ENCODE measurements around the gene HECW1. TPM values are rescaled to one million over a fixed set of nuclear protein-coding genes. Genes with fewer than 3 reads are reported as not detected.

The HECW1 gene
- total and polyA plus RNA-seq, 2 of the 8 experiments (the other 6 are each of a cell fraction or from before 2014, with no cell fraction given), result 2.9 to 12.7 TPM

DNA sequence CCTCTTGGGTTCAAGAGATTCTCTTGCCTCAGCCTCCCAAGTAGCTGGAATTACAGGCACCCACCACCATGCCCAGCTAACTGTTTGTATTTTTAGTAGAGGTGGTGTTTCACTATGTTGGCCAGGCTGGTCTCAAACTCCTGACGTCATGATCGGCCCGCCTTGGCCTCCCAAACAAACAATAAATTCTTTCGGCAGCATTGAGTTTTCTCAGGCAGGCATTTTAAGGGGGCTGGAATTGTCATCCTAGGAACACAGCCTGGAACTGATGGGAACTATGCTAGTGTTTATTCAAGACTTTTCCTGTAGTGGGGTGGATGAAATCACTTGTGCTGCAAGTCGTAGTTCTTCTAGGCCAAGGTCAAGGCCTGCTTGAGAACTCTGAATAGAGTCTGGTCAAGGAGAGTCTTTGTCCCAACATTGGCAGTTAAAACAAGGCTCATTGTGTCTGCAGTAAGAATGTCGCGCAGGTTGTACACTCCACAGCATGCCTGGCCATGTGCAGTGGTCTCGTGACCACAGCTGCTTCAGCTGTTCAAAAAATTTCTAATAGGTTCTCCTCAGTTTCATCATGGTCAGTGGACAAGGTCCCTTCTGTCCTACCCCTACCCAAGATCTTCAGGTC, 92.8 kb downstream of the HECW1 start:
- CTCF ChIA-PET (ENCODE audit: partially characterized antibody), result interaction anchor here (0.6 to 4.1 kb wide), 7 partner anchors 8 to 276 kb away, joined by 3 to 25 read pairs (median 3); no protein-coding TSS in a partner anchor
- no peak overlapping the region for H4K5ac ChIP-seq (ENCODE audit: insufficient read length, low read depth, low read length)
- no peak overlapping the region for H2BK120ac ChIP-seq (replicated peaks; ENCODE audit: low read depth, low read length)
- peaks cover 5 to 19% (median 14%) of the 10 kb centered on the region in 4 experiments for H3K4me1 ChIP-seq (replicated peaks in 1 of 4; ENCODE audit: control insufficient read depth in 3 of 4, insufficient read depth in 4 of 4, low read length in 3 of 4)
- no peak overlapping the region for H2BK20ac ChIP-seq (ENCODE audit: low read length)
- H3K56ac ChIP-seq (replicated peaks; ENCODE audit: insufficient read length, low read depth, low read length), result no peak overlapping the region
- no peak overlapping the region for H2AFZ ChIP-seq (ENCODE audit: low read length)
- no peak overlapping the region for H3K27ac ChIP-seq (ENCODE audit: low read depth, low read length)
- peak overlapping the region; percentile 72; the same call in 1 of the 2 replicates for H2BK12ac ChIP-seq (ENCODE audit: low read depth, low read length)
- 0 out of 2 replicates have a peak overlapping the region, but pooled peaks have one; percentile 73 for H2BK15ac ChIP-seq (ENCODE audit: low read length)
- no peaks in the 10 kb centered on the region for H3K79me2 ChIP-seq (ENCODE audit: control insufficient read depth in 1 of 2, insufficient read depth in 2 of 2, low read length in 2 of 2)
- H3K23ac ChIP-seq (ENCODE audit: insufficient read length), result no peak overlapping the region
- no peaks in the 10 kb centered on the region for H3K9me3 ChIP-seq (ENCODE audit: insufficient read depth in 2 of 2, low read depth in 1 of 2, low read length in 1 of 2)
- no peak overlapping the region for H4K91ac ChIP-seq (replicated peaks; ENCODE audit: insufficient read length, low read length)
- no peak overlapping the region for H4K8ac ChIP-seq (ENCODE audit: extremely low read depth, insufficient read depth, low read length)
- H3K18ac ChIP-seq (ENCODE audit: extremely low read depth, low read length), result peak overlapping the region; percentile 53; the same call in 1 of the 2 replicates
- H4K20me1 ChIP-seq (replicated peaks in 1 of 2; ENCODE audit: control insufficient read depth in 1 of 2, insufficient read depth in 2 of 2, low read length in 2 of 2), result no peaks in the 10 kb centered on the region
- peak overlapping the region; percentile 58; the same call in 1 of the 2 replicates for H2AK5ac ChIP-seq (ENCODE audit: low read depth, low read length)
- H3K4me2 ChIP-seq (ENCODE audit: insufficient read depth in 1 of 2, low read depth in 2 of 2, low read length in 2 of 2), result no peak overlapping the region
- no peak overlapping the region for H2BK5ac ChIP-seq (ENCODE audit: low read depth, low read length)
- DNase-seq (ENCODE audit: low read depth in 1 of 2, low spot score in 2 of 2) (no peak), FAIRE-seq (no peak)
- H3K9ac ChIP-seq (replicated peaks in 1 of 4; ENCODE audit: extremely low read depth in 1 of 4, low read depth in 3 of 4, low read length in 3 of 4), result no peak overlapping the region
- H3K14ac ChIP-seq (ENCODE audit: insufficient read length), result no peak overlapping the region
- no peaks in the 10 kb centered on the region for H3K79me1 ChIP-seq (ENCODE audit: low read depth, low read length)
- H3K4me3 ChIP-seq (ENCODE audit: extremely low read depth in 1 of 4, insufficient read depth in 2 of 4, low read depth in 3 of 4, low read length in 4 of 4), result no peak overlapping the region
- no peaks in the 10 kb centered on the region for H3K27me3 ChIP-seq (replicated peaks in 1 of 4; ENCODE audit: control insufficient read depth in 3 of 4, extremely low read depth in 1 of 4, insufficient read depth in 3 of 4, low read length in 3 of 4)
- H3K23me2 ChIP-seq (ENCODE audit: low read depth, low read length), result no peaks in the 10 kb centered on the region
- H3K4ac ChIP-seq (replicated peaks; ENCODE audit: insufficient read length, low read depth, low read length), result no peak overlapping the region
- H3K36me3 ChIP-seq (ENCODE audit: control insufficient read depth in 2 of 4, insufficient read depth in 4 of 4, low read length in 3 of 4), result no peaks in the 10 kb centered on the region
- POLR2A ChIA-PET (ENCODE audit: partially characterized antibody), result no interaction called here
- WGBS, 2 experiments (ENCODE audit: extremely low coverage in 1 of 2, insufficient coverage in 1 of 2, insufficient read length in 1 of 2, insufficient replicate concordance in 2 of 2, low coverage in 1 of 2, low lambda C conversion rate in 2 of 2, missing lambda C conversion rate in 1 of 2), result 94% methylated on average over 8 of the region's 8 CpGs; no CpG with 5 or more reads in 1 of the 2 experiments
- TF ChIP-seq, protein P1, sequence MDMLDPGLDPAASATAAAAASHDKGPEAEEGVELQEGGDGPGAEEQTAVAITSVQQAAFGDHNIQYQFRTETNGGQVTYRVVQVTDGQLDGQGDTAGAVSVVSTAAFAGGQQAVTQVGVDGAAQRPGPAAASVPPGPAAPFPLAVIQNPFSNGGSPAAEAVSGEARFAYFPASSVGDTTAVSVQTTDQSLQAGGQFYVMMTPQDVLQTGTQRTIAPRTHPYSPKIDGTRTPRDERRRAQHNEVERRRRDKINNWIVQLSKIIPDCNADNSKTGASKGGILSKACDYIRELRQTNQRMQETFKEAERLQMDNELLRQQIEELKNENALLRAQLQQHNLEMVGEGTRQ (IDR thresholded peaks at IDR 0.05; ENCODE audit: low read length), result no peak
- TF ChIP-seq SAP30 (IDR thresholded peaks at IDR 0.05; ENCODE audit: insufficient read depth, insufficient replicate concordance, low read length) (no peak), GTF2F1 (IDR thresholded peaks at IDR 0.05; ENCODE audit: borderline replicate concordance, low read depth, low read length) (no peak), NANOG (IDR thresholded peaks at IDR 0.05; ENCODE audit: insufficient read depth, low read depth, low read length, poor library complexity, severe bottlenecking) (no peak), TAF1 (IDR thresholded peaks at IDR 0.05; ENCODE audit: low read depth, low read length) (no peak), CREB1 (IDR thresholded peaks at IDR 0.05) (no peak), CHD1 (IDR thresholded peaks at IDR 0.05; ENCODE audit: low read depth, low read length) (no peak), RFX5 (IDR thresholded peaks at IDR 0.05; ENCODE audit: borderline replicate concordance, low read depth, low read length) (no peak), POLR2AphosphoS5 (IDR thresholded peaks at IDR 0.05; ENCODE audit: low read depth, low read length) (no peak), SP4 (IDR thresholded peaks at IDR 0.05; ENCODE audit: low read length) (no peak), ASH2L (IDR thresholded peaks at IDR 0.05; ENCODE audit: low read length) (no peak), RBBP5 (IDR thresholded peaks at IDR 0.05; ENCODE audit: borderline replicate concordance, low read depth, low read length) (no peak), JUND (IDR thresholded peaks at IDR 0.05; ENCODE audit: low read length) (no peak)

Measured in H1 (cell line).